Measurements from ENCODE around the gene GDAP2.

Gene GDAP2

DNA sequence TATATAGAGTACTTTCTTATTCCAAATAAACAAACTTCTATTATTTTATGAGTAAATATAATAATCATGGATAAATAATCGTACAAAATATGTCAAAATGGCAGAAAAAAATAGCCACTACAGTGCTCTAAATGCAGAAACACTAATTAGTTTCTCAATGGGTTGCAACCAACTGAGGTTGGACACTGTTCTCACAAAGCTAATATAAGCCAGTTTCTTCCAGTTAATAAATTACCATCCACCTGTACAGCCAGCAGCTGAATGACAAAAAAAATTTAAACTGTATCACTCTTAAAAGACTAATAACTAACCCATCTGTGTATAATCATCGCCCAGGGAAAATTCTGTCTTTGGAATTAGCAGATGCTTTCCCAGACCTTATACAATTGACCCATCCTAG lies 36.9 kb downstream of the GDAP2 start:
- DNase-seq (ENCODE audit: extremely low read depth, low read depth) = no peak
- TF ChIP-seq, protein P1, sequence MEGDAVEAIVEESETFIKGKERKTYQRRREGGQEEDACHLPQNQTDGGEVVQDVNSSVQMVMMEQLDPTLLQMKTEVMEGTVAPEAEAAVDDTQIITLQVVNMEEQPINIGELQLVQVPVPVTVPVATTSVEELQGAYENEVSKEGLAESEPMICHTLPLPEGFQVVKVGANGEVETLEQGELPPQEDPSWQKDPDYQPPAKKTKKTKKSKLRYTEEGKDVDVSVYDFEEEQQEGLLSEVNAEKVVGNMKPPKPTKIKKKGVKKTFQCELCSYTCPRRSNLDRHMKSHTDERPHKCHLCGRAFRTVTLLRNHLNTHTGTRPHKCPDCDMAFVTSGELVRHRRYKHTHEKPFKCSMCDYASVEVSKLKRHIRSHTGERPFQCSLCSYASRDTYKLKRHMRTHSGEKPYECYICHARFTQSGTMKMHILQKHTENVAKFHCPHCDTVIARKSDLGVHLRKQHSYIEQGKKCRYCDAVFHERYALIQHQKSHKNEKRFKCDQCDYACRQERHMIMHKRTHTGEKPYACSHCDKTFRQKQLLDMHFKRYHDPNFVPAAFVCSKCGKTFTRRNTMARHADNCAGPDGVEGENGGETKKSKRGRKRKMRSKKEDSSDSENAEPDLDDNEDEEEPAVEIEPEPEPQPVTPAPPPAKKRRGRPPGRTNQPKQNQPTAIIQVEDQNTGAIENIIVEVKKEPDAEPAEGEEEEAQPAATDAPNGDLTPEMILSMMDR (IDR thresholded peaks at IDR 0.05; ENCODE audit: low read depth, low read length, missing control alignments) = no peak
- no peak overlapping the region for H3K4me3 ChIP-seq (replicated peaks; ENCODE audit: low read depth, low read length)

DNA sequence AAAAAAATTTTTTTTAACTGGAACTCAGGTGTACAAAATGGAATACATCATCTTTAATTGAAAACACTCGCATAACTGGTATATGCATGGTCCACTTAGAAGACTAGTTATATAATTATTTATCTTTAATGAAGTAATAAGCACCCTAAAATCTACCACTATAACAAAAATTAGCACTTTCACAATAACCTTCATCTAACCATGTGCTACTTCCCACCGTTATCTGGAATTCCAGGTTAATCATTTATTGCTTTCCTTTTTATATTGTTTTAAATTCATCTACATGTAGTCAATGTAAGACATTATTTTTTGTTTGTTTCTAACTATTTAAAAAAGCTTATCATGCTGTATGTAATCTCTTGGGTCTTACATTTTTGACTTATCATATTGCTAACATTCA lies 39.0 kb downstream of the GDAP2 start:
- no peak overlapping the region for H3K4me3 ChIP-seq (replicated peaks; ENCODE audit: low read depth, low read length)
- DNase-seq (ENCODE audit: extremely low read depth, low read depth) = no peak
- TF ChIP-seq, protein P1 (IDR thresholded peaks at IDR 0.05; ENCODE audit: low read depth, low read length, missing control alignments) = no peak

DNA sequence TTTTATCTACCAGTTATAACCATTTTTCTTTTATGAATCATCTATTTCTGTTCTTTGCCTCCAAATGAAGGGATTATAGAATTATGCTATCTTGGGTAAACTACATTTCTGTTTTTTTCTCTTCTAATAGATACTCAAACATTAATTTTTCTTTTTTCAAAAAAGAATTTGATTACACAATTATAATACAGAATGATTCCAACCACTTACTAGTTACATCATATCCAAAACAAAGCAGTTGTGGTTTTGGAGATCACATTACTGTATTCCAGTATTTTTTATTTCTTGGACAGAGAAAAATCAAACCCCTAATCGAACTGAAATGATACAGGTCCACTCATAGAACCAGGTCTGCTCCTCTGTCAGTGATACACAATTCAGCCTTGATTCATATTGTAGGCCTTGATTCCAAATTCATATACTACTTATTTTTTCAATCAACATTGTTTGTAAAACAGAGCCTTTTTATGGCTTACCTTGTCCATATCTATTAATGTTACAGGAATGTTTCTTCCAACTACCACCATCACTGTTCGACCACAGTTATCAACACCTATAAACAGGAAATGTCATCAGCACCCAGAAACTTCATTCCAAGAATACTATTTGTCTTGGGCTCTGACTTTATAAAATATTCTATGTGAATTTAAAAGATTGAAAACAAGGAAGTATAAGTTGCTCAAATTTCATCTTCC lies 43.2 kb downstream of the GDAP2 start:
- TF ChIP-seq, protein P1 (IDR thresholded peaks at IDR 0.05; ENCODE audit: low read depth, low read length, missing control alignments) = no peak
- H3K4me3 ChIP-seq (replicated peaks; ENCODE audit: low read depth, low read length) = no peak overlapping the region
- peak; percentile 33 for DNase-seq (ENCODE audit: extremely low read depth, low read depth)

DNA sequence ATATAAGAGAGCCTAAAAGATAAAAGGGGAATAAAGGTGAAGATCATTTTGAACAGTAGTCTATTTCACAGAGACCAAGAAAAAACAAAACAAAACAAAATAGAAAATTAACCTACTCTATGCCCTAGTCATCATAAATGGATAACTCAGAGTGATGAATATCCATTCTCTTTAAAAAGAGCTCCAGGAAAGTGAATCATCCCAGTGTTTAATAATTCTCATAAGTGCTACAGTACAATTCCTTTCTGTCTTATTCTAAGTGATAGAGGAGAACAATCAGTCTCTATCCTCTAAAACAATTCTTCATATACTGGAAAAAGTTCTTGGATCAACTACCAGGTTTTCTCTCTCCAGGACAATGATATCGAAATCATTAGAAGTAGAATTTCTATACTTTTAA lies 45.8 kb downstream of the GDAP2 start:
- H3K4me3 ChIP-seq (replicated peaks; ENCODE audit: low read depth, low read length) = no peak overlapping the region
- DNase-seq (ENCODE audit: extremely low read depth, low read depth) = no peak
- TF ChIP-seq, protein P1 (IDR thresholded peaks at IDR 0.05; ENCODE audit: low read depth, low read length, missing control alignments) = no peak

DNA sequence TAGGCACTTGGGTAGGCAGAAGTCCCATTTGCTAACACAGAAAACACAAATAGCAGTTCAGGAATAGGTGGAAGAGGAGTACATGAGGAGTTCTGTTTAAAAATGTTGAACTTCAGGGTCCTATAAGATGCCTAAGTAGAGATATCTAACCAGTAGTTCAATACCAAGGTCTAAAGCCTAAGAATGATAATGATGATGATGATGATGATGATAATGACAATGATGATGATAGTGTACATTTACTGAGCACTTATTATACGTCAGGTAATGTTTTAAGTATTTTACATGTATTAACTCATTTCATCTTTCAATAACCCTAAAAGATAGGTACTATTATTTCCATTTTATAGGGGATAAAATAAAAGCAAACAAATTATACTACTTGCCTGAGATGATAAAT lies 50.1 kb downstream of the GDAP2 start:
- TF ChIP-seq, protein P1 (IDR thresholded peaks at IDR 0.05; ENCODE audit: low read depth, low read length, missing control alignments) = no peak
- H3K4me3 ChIP-seq (replicated peaks; ENCODE audit: low read depth, low read length) = no peak overlapping the region
- DNase-seq (ENCODE audit: extremely low read depth, low read depth) = no peak

DNA sequence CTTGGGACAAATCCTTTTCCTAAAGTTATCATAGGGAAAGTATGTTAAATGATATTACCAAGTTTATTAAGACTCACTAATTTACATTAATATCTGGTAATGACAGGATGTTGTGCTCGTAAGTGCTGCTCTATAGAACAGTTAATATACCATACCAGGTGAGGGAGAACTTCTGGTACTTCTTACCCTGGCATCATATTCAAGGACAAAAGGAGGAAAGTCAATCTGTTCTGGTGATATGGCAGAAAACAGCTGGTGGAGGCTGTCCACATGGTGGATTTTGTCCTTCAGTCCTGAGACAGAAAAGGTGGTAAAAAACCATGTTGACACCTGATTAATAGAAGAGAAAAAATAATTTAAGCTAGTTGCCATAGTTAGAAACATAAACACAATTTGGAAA lies 51.6 kb downstream of the GDAP2 start:
- DNase-seq (ENCODE audit: extremely low read depth, low read depth) = no peak
- H3K4me3 ChIP-seq (replicated peaks; ENCODE audit: low read depth, low read length) = no peak overlapping the region
- TF ChIP-seq, protein P1 (IDR thresholded peaks at IDR 0.05; ENCODE audit: low read depth, low read length, missing control alignments) = no peak

DNA sequence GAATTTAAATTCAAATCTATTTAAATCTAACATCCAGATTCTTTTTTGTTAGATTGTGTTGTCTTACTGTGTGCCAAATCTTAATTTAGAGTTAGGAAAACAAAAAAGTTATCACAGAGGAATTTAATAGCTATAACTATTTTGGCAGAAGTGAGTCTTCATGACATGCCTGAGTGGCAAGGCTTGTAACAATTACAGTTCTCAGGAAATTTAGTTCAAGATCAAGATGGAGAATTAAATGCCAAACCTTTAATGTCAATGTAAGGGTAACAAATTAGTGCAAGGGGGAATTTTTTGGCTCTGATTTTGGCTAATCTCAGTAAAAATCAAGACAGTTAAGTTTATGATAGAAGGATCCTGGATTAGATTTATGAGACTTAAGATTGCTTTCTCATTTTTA lies 58.4 kb downstream of the GDAP2 start:
- DNase-seq (ENCODE audit: extremely low read depth, low read depth) = no peak
- H3K4me3 ChIP-seq (replicated peaks; ENCODE audit: low read depth, low read length) = no peak overlapping the region
- TF ChIP-seq, protein P1 (IDR thresholded peaks at IDR 0.05; ENCODE audit: low read depth, low read length, missing control alignments) = no peak

All from HFF-Myc (cell line).